CD4-positive, alpha-beta T cell (primary cell): ENCODE results near the gene ATXN1. TPM values are rescaled to one million over a fixed set of nuclear protein-coding genes. Genes with fewer than 3 reads are reported as not detected.

Experiments used
- ATAC-seq: fragments of 200-7000 bp; cut with Tn5 transposase; one replicate; pipeline ENCODE4 v1.10.0; 2022; ENCODE audit warnings: mild to moderate bottlenecking; ENCODE audit not compliant: poor library complexity
- CTCF ChIA-PET: fragments of 350-600 bp; sonication (Branson Sonifier 250); formaldehyde crosslinking; loops from one replicate; lab custom pipeline; 2021; ENCODE audit warnings: antibody characterized with exemption, inconsistent platforms; lab: Charles Lee
- POLR2A ChIA-PET: fragments of 350-600 bp; sonication (Branson Sonifier 250); formaldehyde crosslinking; loops from one replicate; lab custom pipeline; 2021; ENCODE audit warnings: antibody characterized with exemption, inconsistent platforms; lab: Charles Lee
- DNase-seq, 14 experiments: peaks; one replicate each; pipeline ENCODE4 v3.0.0-alpha.2; 2013 to 2020; ENCODE audit warnings: mixed read lengths in 2 of 14
- H3K27ac ChIP-seq, 2 donors: one replicate each; pipeline versions ENCODE4 v1.5.1 to v1.7.0; 2013; ENCODE audit warnings: low read length in 2 of 2, low read depth in 1 of 2, mild to moderate bottlenecking in 1 of 2
- H3K27me3 ChIP-seq, 2 experiments: 1 replicate in 1 of 2; 2 replicates in 1 of 2; pipeline versions ENCODE4 v1.6.1 to v1.7.0; 2013; ENCODE audit warnings: low read length in 2 of 2, control low read depth in 1 of 2, mild to moderate bottlenecking in 1 of 2, moderate library complexity in 1 of 2; ENCODE audit not compliant: insufficient read depth in 2 of 2, control insufficient read depth in 1 of 2
- H3K36me3 ChIP-seq: one replicate; pipeline ENCODE4 v1.6.1; 2013; ENCODE audit warnings: low read length, control low read depth; ENCODE audit not compliant: insufficient read depth
- H3K4me1 ChIP-seq: one replicate; pipeline ENCODE4 v1.6.1; 2013; ENCODE audit warnings: low read length, control low read depth; ENCODE audit not compliant: insufficient read depth
- H3K4me3 ChIP-seq: one replicate; pipeline ENCODE4 v1.5.1; 2013; ENCODE audit warnings: mild to moderate bottlenecking, low read length, moderate library complexity
- H3K9me3 ChIP-seq, 2 experiments: 1 replicate in 1 of 2; 2 replicates in 1 of 2; pipeline versions ENCODE4 v1.6.1 to v1.7.0; 2013; ENCODE audit warnings: low read length in 2 of 2, mild to moderate bottlenecking in 2 of 2, control low read depth in 1 of 2, moderate library complexity in 1 of 2; ENCODE audit not compliant: control insufficient read depth in 1 of 2, insufficient read depth in 1 of 2
- H3K27ac Mint-ChIP-seq: one replicate; pipeline ENCODE4 v1.8.0; 2020; ENCODE audit warnings: mixed read lengths
- H3K27me3 Mint-ChIP-seq: one replicate; pipeline ENCODE4 v1.8.0; 2021; ENCODE audit warnings: mixed read lengths
- H3K36me3 Mint-ChIP-seq: one replicate; pipeline ENCODE4 v1.8.0; 2021; ENCODE audit warnings: low read depth, mixed read lengths
- H3K4me1 Mint-ChIP-seq: one replicate; pipeline ENCODE4 v1.8.0; 2021; ENCODE audit warnings: low read depth, mixed read lengths
- H3K4me3 Mint-ChIP-seq: one replicate; pipeline ENCODE4 v1.8.0; 2020; ENCODE audit warnings: mild to moderate bottlenecking, mixed read lengths
- H3K9me3 Mint-ChIP-seq: one replicate; pipeline ENCODE4 v1.8.0; 2020; ENCODE audit warnings: mixed read lengths
- CTCF ChIP-seq: fragments of 200-600 bp; IDR thresholded peaks from one replicate; pipeline ENCODE4 v1.8.0; 2022; ENCODE audit warnings: antibody characterized with exemption, mild to moderate bottlenecking
- intact Hi-C, 2 experiments: fragments of 100-400 bp; cut with DNase I in 1 of 2; cut with micrococcal nuclease in 1 of 2; formaldehyde crosslinking; loops; one replicate each; pipeline versions ENCODE4 v1.15.1 to v1.9.0; 2023 to 2025; cut with DNase I, micrococcal nuclease
- total RNA-seq, 174 experiments: library from RNA in 2 of 174; stranded (reverse) in 2 of 174; gene quantifications; one replicate each; pipeline ENCODE4 v1.2.3 and lab custom pipeline; 2021 to 2026

The ATXN1 gene
- total RNA-seq, 2 experiments from 2014 or later, result 74.2 to 76.7 TPM

DNA sequence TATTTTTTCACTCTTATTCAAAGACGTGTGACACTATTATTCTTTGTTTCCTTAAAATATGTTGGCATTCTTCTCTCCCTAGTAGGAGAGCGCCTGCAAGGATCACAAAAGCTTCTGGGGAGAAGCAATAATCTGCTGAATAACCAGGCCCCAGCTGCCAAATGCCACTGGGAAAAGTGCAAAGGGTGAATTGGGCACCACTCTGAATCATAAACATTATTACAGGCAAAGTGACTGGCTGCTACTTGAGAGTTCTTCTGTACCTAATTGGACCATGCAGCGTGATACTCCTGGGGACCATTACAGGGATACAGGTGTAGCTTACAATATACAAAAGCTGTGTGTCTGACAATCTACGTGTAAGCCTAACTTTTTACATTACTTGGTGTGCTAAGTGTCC, 152.8 kb downstream of the ATXN1 start:
- H3K4me3 Mint-ChIP-seq, result no peak overlapping the region
- Histone ChIP-seq H3K4me3 (no peak overlapping the region), H3K9me3 (no peaks in the 10 kb centered on the region), H3K27me3 (no peaks in the 10 kb centered on the region), H3K27ac (no peak overlapping the region), H3K4me1 (peaks cover 3% of the 10 kb centered on the region), H3K36me3 (no peaks in the 10 kb centered on the region)
- no peak overlapping the region for H3K27ac Mint-ChIP-seq
- H3K4me1 Mint-ChIP-seq, result peaks cover 6% of the 10 kb centered on the region
- peaks cover 23% of the 10 kb centered on the region for H3K36me3 Mint-ChIP-seq
- no peak for DNase-seq
- no peaks in the 10 kb centered on the region for H3K27me3 Mint-ChIP-seq
- no peak for TF ChIP-seq CTCF
- ATAC-seq, result no peak
- H3K9me3 Mint-ChIP-seq, result no peaks in the 10 kb centered on the region
- intact Hi-C loops, result no loop called here
- ChIA-PET POLR2A (interaction anchor here (1.0 to 1.1 kb wide), 2 partner anchors 8 to 25 kb away, joined by 3 to 4 read pairs; no protein-coding TSS in a partner anchor), CTCF (interaction anchor here (0.9 kb wide), 1 partner anchor 15 kb away, joined by 3 read pairs; no protein-coding TSS in a partner anchor)

DNA sequence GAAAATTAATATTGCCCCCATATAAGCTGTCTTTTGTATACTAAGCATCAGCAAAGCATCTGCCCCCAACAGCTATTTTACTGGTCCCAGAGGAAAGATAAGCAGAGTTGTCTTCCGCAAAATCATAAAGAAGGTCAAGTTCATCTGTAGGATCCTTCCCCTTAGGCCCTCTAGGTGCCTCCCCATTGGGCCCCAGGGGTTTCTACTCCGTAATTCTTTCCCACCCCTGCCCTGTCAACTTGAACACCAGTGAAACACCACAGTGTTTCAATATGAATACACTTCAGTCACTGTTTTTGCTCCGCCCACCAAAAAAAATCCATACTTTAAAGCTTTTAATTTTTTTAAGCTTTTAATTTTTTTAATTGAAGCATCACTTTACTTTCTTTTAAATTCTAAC, 159.2 kb downstream of the ATXN1 start:
- no peaks in the 10 kb centered on the region for H3K9me3 Mint-ChIP-seq
- Histone ChIP-seq H3K4me3 (no peak overlapping the region), H3K36me3 (no peaks in the 10 kb centered on the region), H3K27ac (no peak overlapping the region), H3K9me3 (no peaks in the 10 kb centered on the region), H3K4me1 (peaks cover 13% of the 10 kb centered on the region), H3K27me3 (no peaks in the 10 kb centered on the region)
- H3K27me3 Mint-ChIP-seq, result no peaks in the 10 kb centered on the region
- H3K4me1 Mint-ChIP-seq, result peaks cover 33% of the 10 kb centered on the region
- H3K4me3 Mint-ChIP-seq, result no peak overlapping the region
- intact Hi-C loops, result no loop called here
- ATAC-seq (no peak), DNase-seq (no peak)
- no peak overlapping the region for H3K27ac Mint-ChIP-seq
- ChIA-PET POLR2A (interaction anchor here (1.4 kb wide), 1 partner anchor 96 kb away, joined by 4 read pairs; no protein-coding TSS in a partner anchor), CTCF (no interaction called here)
- TF ChIP-seq CTCF, result no peak
- H3K36me3 Mint-ChIP-seq, result no peaks in the 10 kb centered on the region

GRCh38 chr6:16600701-16601100, 160.6 kb downstream of the ATXN1 start:
- Mint-ChIP-seq H3K9me3 (no peaks in the 10 kb centered on the region), H3K36me3 (no peaks in the 10 kb centered on the region), H3K4me1 (peaks cover 33% of the 10 kb centered on the region), H3K27ac (no peak overlapping the region), H3K27me3 (no peaks in the 10 kb centered on the region), H3K4me3 (no peak overlapping the region)
- H3K27ac ChIP-seq, result no peak overlapping the region
- ATAC-seq (no peak), DNase-seq (no peak)
- intact Hi-C loops, result no loop called here
- ChIA-PET POLR2A (interaction anchor here (0.5 to 1.0 kb wide), 2 partner anchors 7 to 131 kb away, joined by 3 to 4 read pairs; no protein-coding TSS in a partner anchor), CTCF (no interaction called here)
- peaks cover 13% of the 10 kb centered on the region for H3K4me1 ChIP-seq
- no peaks in the 10 kb centered on the region for H3K36me3 ChIP-seq
- no peaks in the 10 kb centered on the region for H3K9me3 ChIP-seq
- H3K4me3 ChIP-seq, result no peak overlapping the region
- H3K27me3 ChIP-seq, result no peaks in the 10 kb centered on the region
- TF ChIP-seq CTCF, result no peak
